GM12864 (cell line): ENCODE results near the gene TARBP2.

ENCODE experiments used
- DNase-seq: peaks from one replicate; pipeline ENCODE4 v3.0.0-alpha.2; 2011; ENCODE audit warnings: low read depth
- H3K4me3 ChIP-seq: 2 replicates; pipeline ENCODE4 v1.5.1; 2011; ENCODE audit warnings: mild to moderate bottlenecking, low read depth, low read length, control low read depth
- CTCF ChIP-seq: IDR thresholded peaks from 2 replicates; pipeline ENCODE4 v1.5.1; 2011; ENCODE audit warnings: low read depth, mild to moderate bottlenecking, moderate library complexity, low read length, control low read depth, inconsistent platforms; ENCODE audit errors: missing control alignments

Gene TARBP2

GRCh38 chr12:53481939-53482586 is 19.0 kb upstream of the TARBP2 start:
- DNase-seq = no peak

GRCh38 chr12:53482626-53483168 is 18.4 kb upstream of the TARBP2 start:
- no peak for TF ChIP-seq CTCF
- DNase-seq = no peak
- H3K4me3 ChIP-seq = no peak overlapping the region

More at GRCh38 chr12:53481939-53482586, 19.0 kb upstream of the TARBP2 start:
- peak; percentile 45 for TF ChIP-seq CTCF
- H3K4me3 ChIP-seq = no peak overlapping the region

- no peak for DNase-seq
- H3K4me3 ChIP-seq = no peak overlapping the region
- TF ChIP-seq CTCF = no peak
These were observed 17.7 kb upstream of the TARBP2 start for GRCh38 chr12:53483225-53483978.

GRCh38 chr12:53483979-53484377 is 17.1 kb upstream of the TARBP2 start:
- H3K4me3 ChIP-seq = no peak overlapping the region
- no peak for DNase-seq
- TF ChIP-seq CTCF = no peak

- no peak for TF ChIP-seq CTCF
- H3K4me3 ChIP-seq = no peak overlapping the region
- no peak for DNase-seq
These were observed 16.2 kb upstream of the TARBP2 start for GRCh38 chr12:53484686-53485575.

- no peak for TF ChIP-seq CTCF
- DNase-seq = no peak
- no peak overlapping the region for H3K4me3 ChIP-seq
These were observed 14.9 kb upstream of the TARBP2 start for GRCh38 chr12:53485955-53486735.
